HL-60/S4 treated with phorbol 12-myristate 13-acetate at 8.2 ng/mL for 4 days and 3 days (cell line): ENCODE measurements around the gene NOLC1.

Experiments
- in situ Hi-C: fragments of 300-500 bp; cut with MboI; formaldehyde crosslinking; loops from 2 replicates; pipeline ENCODE4 v1.15.0; 2022; ENCODE audit warnings: low sequenced_read_pairs

NOLC1 gene

GRCh38 chr10:102151774-102152544 lies at the start of gene NOLC1:
Gene NOLC1 (plus strand): TSS chr10:102152389. CDS start chr10:102152411, 22 bp downstream.
- in situ Hi-C loops = no loop called here

- in situ Hi-C loops = no loop called here
Observed at GRCh38 chr10:102102421-102102820, 49.8 kb upstream of the NOLC1 start.

- in situ Hi-C loops = no loop called here
Observed at GRCh38 chr10:102106998-102107397, 45.2 kb upstream of the NOLC1 start.

GRCh38 chr10:102109166-102110116 lies 42.7 kb upstream of the NOLC1 start:
- in situ Hi-C loops = no loop called here

- in situ Hi-C loops = no loop called here
Observed at GRCh38 chr10:102111276-102111675, 40.9 kb upstream of the NOLC1 start.

- in situ Hi-C loops = no loop called here
Observed at GRCh38 chr10:102112210-102112817, 39.9 kb upstream of the NOLC1 start.

- in situ Hi-C loops = no loop called here
Observed at GRCh38 chr10:102113261-102113955, 38.8 kb upstream of the NOLC1 start.

- in situ Hi-C loops = no loop called here
Observed at GRCh38 chr10:102113956-102114857, 38.0 kb upstream of the NOLC1 start.

- in situ Hi-C loops = no loop called here
Observed at GRCh38 chr10:102114861-102115618, 37.1 kb upstream of the NOLC1 start.

- in situ Hi-C loops = no loop called here
Observed at GRCh38 chr10:102115775-102116174, 36.4 kb upstream of the NOLC1 start.

- in situ Hi-C loops = no loop called here
Observed at GRCh38 chr10:102116656-102117055, 35.5 kb upstream of the NOLC1 start.

GRCh38 chr10:102117391-102118159 lies 34.6 kb upstream of the NOLC1 start:
- in situ Hi-C loops = no loop called here

GRCh38 chr10:102118867-102119266 lies 33.3 kb upstream of the NOLC1 start:
- in situ Hi-C loops = no loop called here

- in situ Hi-C loops = no loop called here
Observed at GRCh38 chr10:102119417-102120141, 32.6 kb upstream of the NOLC1 start.

- in situ Hi-C loops = no loop called here
Observed at GRCh38 chr10:102120142-102120990, 31.8 kb upstream of the NOLC1 start, which contains the start of gene LDB1. Gene LDB1 (minus strand): TSS chr10:102120368. CDS start chr10:102120110, 258 bp downstream.

- in situ Hi-C loops = no loop called here
Observed at GRCh38 chr10:102120991-102121738, 31.0 kb upstream of the NOLC1 start.
